ENCODE results near the gene OR52E6. TPM values are rescaled to one million over a fixed set of nuclear protein-coding genes. Genes with fewer than 3 reads are reported as not detected.

The OR52E6 gene
- total RNA-seq, 4 donors from 2014 or later = not detected

- intact Hi-C loops (cut with DNase I; ENCODE audit: low total_unique reads) = no loop called here
- WGBS, 2 donors = 54 to 59% methylated on average over 6 of the region's 6 CpGs
- no peak overlapping the region for H3K4me3 ChIP-seq (ENCODE audit: low read depth, poor library complexity, severe bottlenecking)
- DNase-seq (ENCODE audit: low spot score in 2 of 2) = no peak
- TF ChIP-seq POLR2A (IDR thresholded peaks at IDR 0.05) = no peak
- TF ChIP-seq CTCF (IDR thresholded peaks at IDR 0.05) = no peak
These were observed 45.2 kb downstream of the OR52E6 start for GRCh38 chr11:5796541-5796940.

GRCh38 chr11:5791165-5791564 is 50.5 kb downstream of the OR52E6 start, which contains the start of gene OR52N1:
Gene OR52N1, minus strand, starts transcription at chr11:5791265. Its CDS starts 2,449 bp downstream, at chr11:5788816.
- no peak for TF ChIP-seq CTCF (IDR thresholded peaks at IDR 0.05)
- no peak for TF ChIP-seq POLR2A (IDR thresholded peaks at IDR 0.05)
- no peak for DNase-seq (ENCODE audit: low spot score in 2 of 2)
- intact Hi-C loops (cut with DNase I; ENCODE audit: low total_unique reads) = no loop called here
- H3K4me3 ChIP-seq (ENCODE audit: low read depth, poor library complexity, severe bottlenecking) = no peak within 1 kb of the TSS
- 57 to 64% methylated on average over 3 of the region's 3 CpGs for WGBS, 2 donors

Other genes starting within 250 kb of the OR52E6 start
- 1 to 10 TPM; 1.0 to 2.7 (median 2.0) TPM for gene TRIM6, start 245.3 kb downstream of the OR52E6 start, total RNA-seq
- gene TRIM34, start 216.9 kb downstream of the OR52E6 start, total RNA-seq = 10 to 100 TPM in 1 of 4 donors, 1 to 10 TPM in 3; 2.7 to 10.3 (median 6.9) TPM
- gene TRIM5, start 156.8 kb downstream of the OR52E6 start, total RNA-seq = 10 to 100 TPM in 2 of 4 donors, 1 to 10 TPM in 2; 8.3 to 16.1 (median 10.8) TPM
- 10 to 100 TPM in 2 of 4 donors, 1 to 10 TPM in 2; 5.9 to 12.5 (median 9.2) TPM for gene TRIM22, start 152.1 kb downstream of the OR52E6 start, total RNA-seq
- under 1 TPM in 1 of 4 donors, not detected in 3; 0.29 TPM for gene OR56B1, start 105.4 kb downstream of the OR52E6 start, total RNA-seq
- not detected for gene OR52N4, start 87.7 kb downstream of the OR52E6 start, total RNA-seq
- not detected for gene OR52N5, start 58.5 kb downstream of the OR52E6 start, total RNA-seq
- gene OR52N1, start 50.6 kb downstream of the OR52E6 start, total RNA-seq = not detected
- not detected for gene OR52N2, start 33.0 kb downstream of the OR52E6 start, total RNA-seq
- not detected for gene OR52E8, start 15.8 kb upstream of the OR52E6 start, total RNA-seq
- not detected for gene OR52E4, start 38.7 kb upstream of the OR52E6 start, total RNA-seq
- not detected for gene OR52E5, start 51.3 kb upstream of the OR52E6 start, total RNA-seq
- gene OR56A3, start 100.4 kb upstream of the OR52E6 start, total RNA-seq = not detected
- under 1 TPM in 1 of 4 donors, not detected in 3; 0.84 TPM for gene OR56A5, start 126.6 kb upstream of the OR52E6 start, total RNA-seq
- gene OR52L1, start 145.1 kb upstream of the OR52E6 start, total RNA-seq = under 1 TPM in 1 of 4 donors, not detected in 3; 0.57 TPM
- under 1 TPM in 2 of 4 donors, not detected in 2; 0.08 to 0.11 TPM for gene OR56A4, start 165.0 kb upstream of the OR52E6 start, total RNA-seq
- gene OR56A1, start 188.9 kb upstream of the OR52E6 start, total RNA-seq = under 1 TPM in 3 of 4 donors, not detected in 1; 0.10 to 0.19 (median 0.12) TPM